ENCODE measurements around the gene DUXB.
A peak's percentile ranks its signal among the peaks of the same experiment; 100 is the strongest.

DUXB gene

GRCh38 chr16:75658175-75658574 is 43.1 kb downstream of the DUXB start:
- no peak for DNase-seq

- no peak for DNase-seq
These were observed 47.3 kb downstream of the DUXB start for GRCh38 chr16:75653922-75654321.

GRCh38 chr16:75648265-75649076 is 52.8 kb downstream of the DUXB start:
- DNase-seq = peak; percentile 76

DNA sequence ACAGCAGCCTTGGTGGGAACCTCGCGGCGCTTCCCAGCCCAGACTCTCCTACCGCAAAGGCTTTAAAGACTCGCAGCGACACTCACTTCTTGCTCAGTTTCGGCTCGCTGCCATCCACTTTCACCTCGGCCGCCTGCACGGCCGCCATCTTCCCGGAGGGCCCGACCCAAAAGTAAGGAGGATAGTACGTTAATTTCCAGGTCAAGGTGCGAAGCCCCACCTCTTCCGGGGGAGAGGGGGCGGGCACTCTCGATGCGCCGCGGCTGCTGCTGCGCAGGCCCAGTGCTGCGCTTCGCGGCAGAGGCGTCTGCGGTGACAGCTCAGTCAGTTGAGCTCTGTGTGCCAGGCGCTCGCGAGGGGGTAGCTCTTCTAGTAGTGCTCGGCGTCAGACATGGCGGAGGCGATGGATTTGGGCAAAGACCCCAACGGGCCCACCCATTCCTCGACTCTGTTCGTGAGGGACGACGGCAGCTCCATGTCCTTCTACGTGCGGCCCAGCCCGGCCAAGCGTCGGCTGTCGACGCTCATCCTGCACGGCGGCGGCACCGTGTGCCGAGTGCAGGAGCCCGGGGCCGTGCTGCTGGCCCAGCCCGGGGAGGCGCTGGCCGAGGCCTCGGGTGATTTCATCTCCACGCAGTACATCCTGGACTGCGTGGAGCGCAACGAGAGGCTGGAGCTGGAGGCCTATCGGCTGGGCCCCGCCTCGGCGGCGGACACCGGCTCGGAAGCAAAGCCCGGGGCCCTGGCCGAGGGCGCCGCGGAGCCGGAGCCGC is 53.6 kb downstream of the DUXB start, which contains the start of the genes KARS1 and TERF2IP:
KARS1 (minus strand) TSS at position 174 of the 773 bp plus-strand sequence; CDS start at position 148, 26 bp downstream.
TERF2IP (plus strand) TSS at position 282 of the 773 bp plus-strand sequence; CDS start at position 392, 110 bp downstream.
- peak; percentile 86 for DNase-seq

DNA sequence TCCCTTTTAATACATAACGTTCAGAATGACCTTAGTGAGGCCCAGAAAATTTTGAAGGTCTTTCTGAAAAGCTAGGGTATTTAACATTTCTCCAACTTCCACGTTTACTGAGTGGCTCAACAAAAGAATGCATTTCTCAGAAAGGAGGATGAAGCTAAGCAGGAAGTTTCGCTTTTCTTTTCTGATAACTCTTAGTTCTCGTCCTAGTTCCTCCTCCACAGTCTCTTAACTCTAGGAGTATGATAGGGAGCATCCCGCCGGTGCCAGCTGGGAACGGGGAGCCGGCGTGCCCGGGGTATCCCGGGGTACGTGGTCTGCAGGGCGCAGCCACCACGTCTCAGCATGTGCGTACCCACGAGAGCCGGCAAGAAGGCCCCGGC is 54.2 kb downstream of the DUXB start:
- DNase-seq = no peak

DNA sequence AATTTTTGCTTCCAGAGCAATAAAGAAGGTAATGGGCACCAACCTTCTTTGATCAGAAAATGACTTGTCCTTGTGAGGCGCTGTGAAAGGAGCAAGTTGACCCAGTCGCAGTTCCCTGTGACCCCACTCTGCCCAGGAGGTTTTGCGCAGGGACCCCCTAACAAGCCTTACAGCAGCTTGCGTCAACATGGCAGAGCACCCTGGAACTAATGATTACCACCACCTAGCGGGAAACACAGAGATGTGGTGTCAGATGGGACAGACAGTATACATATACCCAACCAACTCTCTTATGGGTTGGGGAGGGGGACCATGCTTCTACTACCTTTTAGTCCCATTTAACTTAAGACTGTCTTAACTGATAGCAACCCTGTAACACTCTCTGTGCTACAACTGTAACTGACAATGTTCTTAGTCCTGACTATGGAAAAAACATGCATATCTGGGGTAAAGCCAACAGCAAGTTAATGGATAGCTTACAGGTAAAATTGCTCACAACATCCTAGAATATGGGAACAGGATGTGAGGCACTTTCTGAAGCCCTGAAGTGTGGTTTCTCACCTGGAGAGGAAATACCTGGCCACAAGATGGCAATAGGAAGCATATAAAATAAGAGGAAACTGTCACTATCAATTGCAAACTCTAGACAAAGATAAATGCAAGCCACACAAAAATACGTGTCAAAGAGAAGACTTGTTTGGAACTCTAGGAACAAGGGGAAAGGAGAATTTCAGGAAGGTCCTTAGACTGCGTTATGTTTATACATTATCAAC is 56.8 kb downstream of the DUXB start:
- DNase-seq = no peak
